MM.1S (cell line): ENCODE data around the gene HIP1.
"Not testable (repeated sequence)": the region's sequence is repeated elsewhere in the genome, so short reads cannot be mapped to it uniquely, and the experiment has no call there.

Experiments
- DNase-seq: peaks from one replicate; pipeline ENCODE4 v3.0.0-alpha.2; 2015
- H2AFZ ChIP-seq: fragments of 300-600 bp; sonication (generic); 2 replicates; pipeline ENCODE4 v1.6.0; 2016; ENCODE audit warnings: antibody characterized with exemption, low read length
- H3F3A ChIP-seq: fragments of 300-600 bp; sonication (generic); 2 replicates; pipeline ENCODE4 v1.6.1; 2016; ENCODE audit warnings: mild to moderate bottlenecking, antibody characterized with exemption, low read length, moderate library complexity, mixed read lengths; ENCODE audit not compliant: insufficient read depth
- H3K27ac ChIP-seq: fragments of 300-600 bp; sonication (generic); 2 replicates; pipeline ENCODE4 v1.5.1; 2016; ENCODE audit warnings: mild to moderate bottlenecking, low read length
- H3K27me3 ChIP-seq: fragments of 300-600 bp; sonication (generic); replicated peaks from 2 replicates; pipeline ENCODE4 v1.6.0; 2016; ENCODE audit warnings: low read length; ENCODE audit not compliant: insufficient read depth
- H3K36me3 ChIP-seq: fragments of 300-600 bp; sonication (generic); replicated peaks from 2 replicates; pipeline ENCODE4 v1.6.1; 2016; ENCODE audit warnings: mild to moderate bottlenecking, low read length, mixed read lengths; ENCODE audit not compliant: insufficient read depth
- H3K4me1 ChIP-seq: fragments of 300-600 bp; sonication (generic); 2 replicates; pipeline ENCODE4 v1.6.1; 2016; ENCODE audit warnings: low read length, mixed read lengths
- H3K4me2 ChIP-seq: fragments of 300-600 bp; sonication (generic); 2 replicates; pipeline ENCODE4 v1.6.0; 2016; ENCODE audit warnings: low read depth, low read length
- H3K4me3 ChIP-seq: fragments of 300-600 bp; sonication (generic); 2 replicates; pipeline ENCODE4 v1.5.1; 2016; ENCODE audit warnings: low read length, mixed read lengths
- H3K79me2 ChIP-seq: fragments of 300-600 bp; sonication (generic); 2 replicates; pipeline ENCODE4 v1.6.1; 2016; ENCODE audit warnings: mixed run types, low read length, mixed read lengths
- H3K9ac ChIP-seq: fragments of 300-600 bp; sonication (generic); 2 replicates; pipeline ENCODE4 v1.6.1; 2016; ENCODE audit warnings: low read length, mixed read lengths
- H3K9me2 ChIP-seq: fragments of 300-600 bp; sonication (generic); replicated peaks from 2 replicates; pipeline ENCODE4 v1.6.1; 2016; ENCODE audit warnings: mild to moderate bottlenecking, low read length, mixed read lengths; ENCODE audit not compliant: insufficient read depth
- H3K9me3 ChIP-seq: fragments of 300-600 bp; sonication (generic); replicated peaks from 2 replicates; pipeline ENCODE4 v1.6.1; 2016; ENCODE audit warnings: mild to moderate bottlenecking, low read length, mixed read lengths; ENCODE audit not compliant: insufficient read depth
- H4K20me1 ChIP-seq: fragments of 300-600 bp; sonication (generic); 2 replicates; pipeline ENCODE4 v1.6.1; 2016; ENCODE audit warnings: mild to moderate bottlenecking, low read length, moderate library complexity, mixed read lengths; ENCODE audit not compliant: insufficient read depth
- EZH2 ChIP-seq: fragments of 300-600 bp; sonication (generic); optimal IDR thresholded peaks from 2 replicates; pipeline ENCODE3; 2017; ENCODE audit warnings: low read depth, mild to moderate bottlenecking, antibody characterized with exemption, low read length, mixed read lengths
- EZH2phosphoT487 ChIP-seq: fragments of 300-600 bp; sonication (generic); IDR thresholded peaks from 2 replicates; pipeline ENCODE4 v1.6.1; 2018; ENCODE audit warnings: antibody characterized with exemption, low read length
- TF ChIP-seq, protein P1 (sequence below): fragments of 300-600 bp; sonication (generic); IDR thresholded peaks from 2 replicates; pipeline ENCODE4 v1.5.1; 2016; ENCODE audit warnings: antibody characterized with exemption, low read length, mixed read lengths

Gene HIP1

DNA sequence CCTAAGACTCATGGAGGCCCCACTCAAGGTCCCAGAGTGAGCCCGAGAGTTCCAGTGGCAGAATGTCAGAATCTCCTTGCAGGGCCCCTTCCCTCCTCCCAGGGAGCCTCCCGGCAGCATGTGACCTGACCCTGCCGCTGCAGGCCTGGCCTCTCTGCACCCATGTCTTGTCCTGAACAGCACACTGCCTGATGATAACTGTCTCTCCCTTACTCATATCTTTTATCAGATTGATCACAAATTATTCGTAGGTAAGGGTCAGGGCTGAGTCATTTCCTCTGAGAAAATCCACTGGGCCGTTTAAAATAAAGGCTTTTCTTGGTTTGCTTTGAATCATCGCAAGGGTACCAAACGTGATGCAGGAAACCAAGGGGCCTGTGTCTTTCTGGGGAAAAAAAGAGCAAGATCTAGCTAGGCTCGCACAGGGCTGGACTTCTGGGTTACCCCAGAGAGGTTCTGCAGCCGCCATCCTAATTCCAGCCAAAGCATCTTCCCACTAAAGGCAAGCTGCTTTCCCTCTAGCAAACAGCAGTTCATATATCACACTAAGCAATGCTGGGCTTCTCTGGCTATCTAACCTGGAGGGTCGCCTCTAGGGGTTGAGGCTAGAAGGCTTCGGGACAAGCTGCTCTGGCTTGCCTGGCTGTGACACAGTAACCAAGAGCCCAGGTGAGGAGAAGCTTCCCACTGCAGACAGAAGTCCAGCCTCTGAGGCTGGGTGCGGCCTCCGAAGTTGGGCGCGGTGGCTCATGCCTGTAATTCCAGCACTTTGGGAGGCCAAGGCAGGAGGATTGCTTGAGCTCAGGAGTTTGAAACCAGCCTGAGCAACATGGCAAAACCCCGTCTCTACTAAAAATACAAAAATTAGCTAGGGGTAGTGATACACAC lies 141.8 kb downstream of the HIP1 start:
- Histone ChIP-seq H2AFZ (no peak overlapping the region), H3K4me1 (no peaks in the 10 kb centered on the region), H4K20me1 (no peaks in the 10 kb centered on the region), H3K36me3 (no peaks in the 10 kb centered on the region), H3K4me2 (no peak overlapping the region), H3K9me2 (no peaks in the 10 kb centered on the region), H3K9ac (no peak overlapping the region), H3F3A (no peaks in the 10 kb centered on the region), H3K27ac (no peak overlapping the region), H3K79me2 (no peaks in the 10 kb centered on the region), H3K4me3 (no peak overlapping the region), H3K27me3 (no peaks in the 10 kb centered on the region), H3K9me3 (no peaks in the 10 kb centered on the region)
- TF ChIP-seq EZH2 (no peak), EZH2phosphoT487 (no peak)
- TF ChIP-seq, protein P1, sequence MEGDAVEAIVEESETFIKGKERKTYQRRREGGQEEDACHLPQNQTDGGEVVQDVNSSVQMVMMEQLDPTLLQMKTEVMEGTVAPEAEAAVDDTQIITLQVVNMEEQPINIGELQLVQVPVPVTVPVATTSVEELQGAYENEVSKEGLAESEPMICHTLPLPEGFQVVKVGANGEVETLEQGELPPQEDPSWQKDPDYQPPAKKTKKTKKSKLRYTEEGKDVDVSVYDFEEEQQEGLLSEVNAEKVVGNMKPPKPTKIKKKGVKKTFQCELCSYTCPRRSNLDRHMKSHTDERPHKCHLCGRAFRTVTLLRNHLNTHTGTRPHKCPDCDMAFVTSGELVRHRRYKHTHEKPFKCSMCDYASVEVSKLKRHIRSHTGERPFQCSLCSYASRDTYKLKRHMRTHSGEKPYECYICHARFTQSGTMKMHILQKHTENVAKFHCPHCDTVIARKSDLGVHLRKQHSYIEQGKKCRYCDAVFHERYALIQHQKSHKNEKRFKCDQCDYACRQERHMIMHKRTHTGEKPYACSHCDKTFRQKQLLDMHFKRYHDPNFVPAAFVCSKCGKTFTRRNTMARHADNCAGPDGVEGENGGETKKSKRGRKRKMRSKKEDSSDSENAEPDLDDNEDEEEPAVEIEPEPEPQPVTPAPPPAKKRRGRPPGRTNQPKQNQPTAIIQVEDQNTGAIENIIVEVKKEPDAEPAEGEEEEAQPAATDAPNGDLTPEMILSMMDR: no peak
- no peak for DNase-seq

DNA sequence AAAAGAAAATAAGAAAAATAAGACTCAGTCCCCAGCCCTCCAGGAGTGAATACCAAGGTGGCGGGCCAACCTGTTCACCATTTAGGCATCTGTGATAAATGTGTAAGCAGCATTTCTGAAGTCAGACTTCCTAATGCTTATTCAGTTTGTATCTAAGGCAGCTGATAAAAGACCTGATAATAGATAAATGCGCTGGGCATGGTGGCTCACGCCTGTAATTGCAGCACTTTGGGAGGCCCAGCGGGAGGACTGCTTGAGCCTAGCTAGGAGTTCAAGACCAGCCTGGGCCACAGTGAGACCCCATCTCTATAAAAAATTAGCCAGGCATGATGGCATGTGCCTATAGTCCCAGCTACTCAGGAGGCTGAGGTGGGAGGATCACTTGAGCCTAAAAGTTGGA lies 143.0 kb downstream of the HIP1 start:
- no peak overlapping the region for H2AFZ ChIP-seq
- TF ChIP-seq EZH2 (no peak), EZH2phosphoT487 (no peak)
- TF ChIP-seq, protein P1: no peak
- no peak overlapping the region for H3K4me3 ChIP-seq
- no peak overlapping the region for H3K27ac ChIP-seq
- no peaks in the 10 kb centered on the region for H4K20me1 ChIP-seq
- H3K9ac ChIP-seq: no peak overlapping the region
- H3K9me2 ChIP-seq: no peaks in the 10 kb centered on the region
- no peak for DNase-seq
- no peaks in the 10 kb centered on the region for H3K9me3 ChIP-seq
- no peaks in the 10 kb centered on the region for H3K36me3 ChIP-seq
- no peaks in the 10 kb centered on the region for H3K27me3 ChIP-seq
- no peaks in the 10 kb centered on the region for H3K79me2 ChIP-seq
- no peak overlapping the region for H3K4me2 ChIP-seq
- no peaks in the 10 kb centered on the region for H3K4me1 ChIP-seq
- H3F3A ChIP-seq: no peaks in the 10 kb centered on the region

DNA sequence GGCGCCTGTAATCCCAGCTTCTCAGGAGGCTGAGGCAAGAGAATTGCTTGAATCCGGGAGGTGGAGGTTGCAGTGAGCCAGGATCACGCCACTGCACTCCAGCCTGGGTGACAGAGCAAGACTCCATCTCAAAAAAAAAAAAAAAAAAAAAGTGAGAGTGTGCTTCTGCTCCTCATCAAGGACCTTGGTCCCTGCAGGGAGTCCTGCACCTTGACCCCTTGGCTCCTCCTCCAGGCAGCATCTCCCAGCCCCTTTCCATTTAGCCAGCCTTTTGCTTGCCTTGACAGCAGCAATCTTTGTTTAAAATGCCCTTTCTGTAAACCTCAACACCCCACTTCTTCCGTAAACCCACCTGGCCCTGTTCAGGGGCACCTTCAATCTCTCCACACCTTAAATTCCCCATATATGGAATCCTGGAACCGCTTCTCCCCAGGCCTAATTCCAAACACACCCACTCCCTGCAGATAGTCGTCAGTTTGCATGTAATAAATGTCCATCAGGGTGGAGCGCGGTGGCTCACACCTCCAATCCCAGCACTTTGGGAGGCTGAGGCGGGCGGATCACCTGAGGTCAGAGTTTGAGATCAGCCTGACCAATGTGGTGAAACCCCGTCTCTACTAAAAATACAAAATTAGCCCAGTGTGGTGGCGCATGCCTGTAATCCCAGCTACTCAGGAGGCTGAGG lies 145.1 kb downstream of the HIP1 start:
- H3K4me3 ChIP-seq, H3K27ac ChIP-seq, H3K9me2 ChIP-seq, H3K9ac ChIP-seq, H3K4me2 ChIP-seq, H3K79me2 ChIP-seq, H3K36me3 ChIP-seq, H3K27me3 ChIP-seq, H3K9me3 ChIP-seq, H3K4me1 ChIP-seq, DNase-seq, H4K20me1 ChIP-seq, H2AFZ ChIP-seq, H3F3A ChIP-seq: not testable (repeated sequence)
